ENCODE data around the gene ARHGAP1.

DNA sequence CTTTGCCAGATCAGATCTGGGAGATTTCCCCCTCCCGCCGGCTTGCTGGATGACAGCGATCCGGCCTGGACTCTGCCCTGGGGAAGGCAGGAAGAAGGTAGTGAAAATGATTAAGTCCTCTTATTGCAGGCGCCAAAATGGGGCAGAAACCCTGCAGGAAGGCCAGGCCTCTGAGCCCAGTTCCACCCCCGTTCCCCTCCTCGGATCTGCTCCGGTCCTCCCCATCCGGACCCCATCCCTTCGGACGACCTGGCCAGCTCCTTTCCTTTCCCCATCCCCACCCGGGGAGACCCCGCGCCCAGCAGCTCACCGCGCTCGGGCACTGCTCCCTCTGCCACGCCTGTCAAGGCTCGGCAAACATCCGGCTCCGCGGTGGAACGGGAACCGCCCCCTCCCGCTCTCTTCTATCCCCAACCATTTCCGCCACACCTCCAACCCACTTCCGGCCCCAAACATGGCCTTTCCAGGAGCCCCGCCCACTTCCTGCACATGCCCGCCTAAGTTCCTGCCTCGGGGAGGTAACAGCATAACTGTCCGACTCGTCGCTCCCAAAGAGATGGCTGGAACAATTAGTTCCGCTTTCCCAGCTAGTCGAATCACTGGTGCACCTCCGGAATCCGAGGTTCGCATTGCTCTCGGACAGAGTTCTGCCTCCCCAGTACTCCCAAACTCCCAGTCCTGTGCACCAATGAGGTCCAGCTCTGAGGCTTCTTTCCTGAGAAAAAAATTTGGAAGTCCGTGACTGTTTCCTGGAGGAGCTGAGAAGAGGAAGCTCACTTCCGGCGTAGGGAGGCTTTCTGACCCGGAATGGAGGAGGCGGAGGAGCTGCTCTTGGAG is at the start of gene ARHGAP1, which contains the start of gene ZNF408:
- peak; percentile 63 for TF ChIP-seq TCF12 (IDR thresholded peaks at IDR 0.05; ENCODE audit: low read depth)
- TF ChIP-seq EGR1 (IDR thresholded peaks at IDR 0.05) = no peak
